Stimulated activated CD4-positive, alpha-beta T cell treated with anti-CD3 and anti-CD28 coated beads, Interleukin-2, amount 100 ng/mL, for 48 hours (primary cell): ENCODE results near the gene MRRF.
"Not testable (repeated sequence)": the region's sequence is repeated elsewhere in the genome, so short reads cannot be mapped to it uniquely, and the experiment has no call there.

Experiments
- DNase-seq, 2 donors: peaks; one replicate each; pipeline ENCODE4 v3.0.0-alpha.2; 2020

Gene MRRF

DNA sequence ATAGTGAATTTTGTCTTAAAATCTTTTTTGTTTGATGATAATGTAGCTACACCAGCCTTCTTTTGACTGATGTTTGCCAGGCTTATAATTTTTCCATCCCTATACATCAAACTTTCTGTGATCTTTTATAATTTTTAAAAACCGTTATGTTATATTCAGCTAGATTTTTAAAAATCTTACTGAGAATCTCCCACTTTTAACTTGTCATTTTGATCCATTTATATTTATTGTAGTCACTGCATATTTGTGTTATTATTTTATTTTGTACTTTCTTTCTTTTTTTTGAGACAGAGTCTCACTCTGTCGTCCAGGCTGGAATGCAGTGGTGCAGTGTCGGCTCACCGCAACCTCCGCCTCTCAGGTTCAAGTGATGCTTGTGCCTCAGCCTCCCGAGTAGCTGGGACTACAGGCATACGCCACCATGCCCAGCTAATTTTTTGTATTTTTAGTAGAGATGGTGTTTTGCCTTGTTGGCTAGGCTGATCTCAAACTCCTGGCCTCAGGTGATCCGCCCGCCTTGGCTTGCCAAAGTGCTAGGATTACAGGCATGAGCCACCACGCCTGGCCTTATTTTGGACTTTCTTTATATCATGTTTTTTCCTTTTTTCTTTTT, 12.7 kb downstream of the MRRF start:
- DNase-seq, result no peak

- no peak for DNase-seq
Measured at GRCh38 chr9:122281368-122281767, 16.7 kb downstream of the MRRF start.

DNA sequence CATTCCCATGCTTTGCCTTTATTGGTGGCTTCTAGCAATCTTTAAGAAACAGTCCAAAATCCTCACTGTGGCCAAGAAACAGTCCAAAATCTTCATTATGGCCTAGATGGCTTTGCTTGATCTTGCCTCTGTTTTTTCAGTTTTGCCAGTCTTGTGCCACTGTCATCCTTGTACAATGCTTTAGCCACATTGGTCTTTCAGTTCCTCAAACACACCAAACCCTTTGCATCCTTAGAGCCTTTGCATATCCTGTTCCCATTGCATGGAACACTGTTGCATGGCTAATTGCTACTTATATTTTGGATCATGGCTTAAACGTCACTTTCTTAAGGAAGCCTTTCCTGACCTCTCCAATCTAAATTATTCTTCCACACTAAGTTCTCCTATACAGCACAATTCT, 22.1 kb downstream of the MRRF start:
- DNase-seq, result no peak

DNA sequence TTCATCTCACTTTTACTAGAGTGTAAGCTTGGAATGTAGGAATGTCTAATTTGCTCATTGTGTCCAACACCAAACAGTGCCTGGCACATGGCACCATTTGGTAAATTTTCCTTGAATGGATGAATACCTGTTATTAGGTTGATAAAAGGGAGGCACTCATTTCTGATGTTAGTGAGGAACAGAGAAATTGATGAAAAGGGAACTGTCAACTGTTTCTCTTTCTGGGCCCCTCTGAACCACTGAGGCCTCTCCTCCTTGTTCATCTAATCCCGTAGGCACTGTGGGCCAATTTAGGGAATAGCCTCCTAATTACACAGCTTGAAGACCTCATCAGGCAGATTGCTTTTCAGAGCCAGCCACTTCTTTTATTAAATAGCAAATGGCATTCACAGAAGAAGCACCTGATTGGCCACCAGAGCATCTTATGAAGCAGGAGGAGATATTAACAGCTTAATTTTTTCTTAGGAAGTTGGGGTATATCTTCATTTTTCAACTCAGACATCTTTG, 22.6 kb downstream of the MRRF start:
- DNase-seq, result no peak

- no peak for DNase-seq
Measured at GRCh38 chr9:122291458-122291857, 26.8 kb downstream of the MRRF start.

DNA sequence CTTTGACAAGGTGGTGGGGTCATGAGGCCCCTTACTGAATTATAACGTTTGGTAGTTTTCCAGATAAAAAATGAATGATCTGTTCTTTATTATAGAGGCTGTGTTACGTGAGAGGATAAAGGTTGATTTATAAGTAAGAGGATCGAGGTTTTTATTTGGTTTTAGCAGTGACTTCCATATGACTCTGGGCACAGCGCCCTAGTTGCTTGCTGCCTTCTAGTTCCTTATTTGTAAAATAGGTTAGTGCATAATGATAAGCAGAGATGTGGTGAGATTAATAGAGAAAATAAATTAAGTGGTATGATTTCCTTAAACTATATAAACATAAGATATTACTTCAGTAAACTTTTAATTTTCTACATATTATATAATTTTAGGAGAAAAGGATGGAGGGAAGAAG, 29.8 kb downstream of the MRRF start:
- DNase-seq, result no peak

- no peak for DNase-seq
Measured at GRCh38 chr9:122297512-122297911, 32.8 kb downstream of the MRRF start.

DNA sequence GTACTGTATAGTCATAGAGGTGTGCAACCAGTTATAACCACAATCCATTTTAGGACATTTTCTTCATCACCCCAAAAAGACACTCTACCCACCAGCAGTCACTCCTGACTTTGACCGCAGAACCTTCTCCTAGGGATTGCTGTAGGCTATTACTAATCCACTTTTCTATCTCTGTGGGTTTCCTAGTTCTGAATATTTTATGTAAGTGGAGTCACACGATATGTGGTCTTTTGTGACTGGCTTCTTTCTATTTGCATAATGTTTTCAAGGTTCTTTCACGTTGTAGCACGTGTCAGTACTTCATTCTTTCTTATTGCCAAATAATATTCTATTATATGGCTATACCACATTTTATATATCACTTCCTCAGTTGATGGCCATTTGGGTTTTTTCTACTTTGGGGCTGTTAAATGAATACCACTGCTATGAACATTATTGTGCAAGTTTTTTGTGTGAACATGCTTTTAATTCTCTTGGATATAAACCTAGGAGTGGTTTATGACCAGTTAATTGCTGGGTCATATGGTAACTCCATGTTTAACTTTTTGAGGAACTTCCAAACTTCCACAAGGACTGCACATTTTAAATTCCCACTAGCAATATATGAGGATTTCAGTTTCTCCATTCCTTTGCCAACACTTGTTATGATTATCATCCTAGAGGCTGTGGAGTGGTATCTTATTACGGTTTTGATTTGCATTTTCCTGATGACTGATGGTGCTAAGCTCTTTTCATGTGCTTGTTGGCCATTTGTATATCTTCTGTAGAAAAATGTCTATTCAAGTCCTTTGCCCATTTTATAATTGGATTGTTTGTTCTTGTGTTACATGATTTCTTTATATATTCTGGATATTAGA, 37.8 kb downstream of the MRRF start:
- no peak for DNase-seq

GRCh38 chr9:122307061-122307460, 42.4 kb downstream of the MRRF start:
- no peak for DNase-seq

DNA sequence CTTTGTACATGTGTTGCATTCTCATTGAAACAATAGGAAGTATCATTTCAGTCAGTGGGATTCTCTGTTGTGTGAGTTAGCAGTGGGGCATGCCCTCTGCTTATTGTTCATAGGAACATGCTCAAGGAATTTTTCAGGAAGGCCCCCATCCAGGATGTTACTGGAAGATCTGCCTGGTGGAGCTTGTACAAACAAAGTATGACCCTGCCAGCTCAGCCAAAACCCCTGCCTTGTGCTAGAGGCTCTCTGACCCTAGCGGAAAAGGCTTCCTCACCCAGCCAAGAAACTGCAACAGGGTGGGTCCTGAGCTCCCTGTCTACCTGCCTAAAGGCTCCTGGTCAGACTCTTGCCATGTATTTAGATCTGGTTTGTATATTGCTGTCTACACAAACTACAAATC, 43.2 kb downstream of the MRRF start:
- DNase-seq, result no peak

- no peak for DNase-seq
Measured at GRCh38 chr9:122309861-122310260, 45.2 kb downstream of the MRRF start.

DNA sequence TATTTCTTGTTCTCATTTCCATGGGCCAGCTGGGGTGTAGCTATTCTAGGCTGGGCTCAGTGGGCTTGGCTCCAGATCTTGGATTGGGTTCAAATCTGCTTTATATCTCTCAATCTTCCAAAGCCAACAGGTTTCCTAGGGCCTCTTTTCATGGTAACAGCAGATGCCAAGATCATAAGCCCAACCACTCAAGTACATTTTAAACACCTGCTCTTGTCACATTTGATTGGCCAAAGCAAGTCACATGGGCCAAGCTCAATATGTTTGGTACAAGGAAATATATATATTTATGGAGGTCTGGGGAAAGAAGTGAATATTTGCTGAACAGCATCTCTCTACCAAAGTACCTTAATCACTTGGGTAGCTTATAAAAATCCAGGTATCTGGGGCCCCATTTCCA, 49.5 kb downstream of the MRRF start:
- DNase-seq, result no peak

DNA sequence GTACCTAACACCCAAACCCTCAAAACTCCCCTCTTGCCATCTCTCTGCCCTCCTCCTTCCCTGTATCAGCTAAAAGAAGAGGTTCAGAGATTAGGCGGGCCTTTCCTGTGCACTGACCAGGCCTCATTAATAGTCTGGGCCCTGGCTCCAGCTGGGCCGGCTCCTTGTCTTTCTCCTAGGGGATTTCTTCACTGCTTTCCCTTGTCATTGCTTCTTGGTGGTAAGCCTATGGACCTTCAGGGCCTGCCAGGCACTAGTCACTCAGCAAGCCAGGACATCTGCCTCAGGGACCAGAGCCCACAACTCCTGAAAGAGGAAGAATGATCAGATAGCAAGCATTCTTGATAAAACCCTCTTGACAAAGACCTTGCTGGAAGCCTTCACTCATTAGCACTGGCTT, 50.9 kb downstream of the MRRF start:
- no peak for DNase-seq

GRCh38 chr9:122318284-122318683, 53.6 kb downstream of the MRRF start:
- no peak for DNase-seq

GRCh38 chr9:122320413-122320881, 55.8 kb downstream of the MRRF start:
- no peak for DNase-seq

DNA sequence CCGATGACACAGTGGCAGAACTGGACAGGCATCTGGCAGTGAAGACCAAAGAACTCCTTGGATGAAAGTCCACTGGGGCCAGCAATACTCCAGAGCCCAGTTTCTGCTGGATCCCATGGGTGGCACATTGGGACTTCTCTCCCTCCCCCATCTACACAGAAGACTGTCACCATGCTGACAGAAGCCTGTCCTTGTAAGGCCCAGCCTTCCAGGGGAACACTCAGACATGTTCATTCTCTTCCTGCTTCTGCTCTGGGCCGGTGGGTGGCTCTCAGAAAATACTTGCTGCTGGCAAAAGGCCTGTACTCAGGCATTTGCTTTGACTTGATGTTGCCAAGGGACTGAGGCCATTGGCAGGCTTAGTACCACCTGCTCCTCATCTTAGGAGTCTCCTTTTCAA, 57.9 kb downstream of the MRRF start:
- DNase-seq, result no peak

DNA sequence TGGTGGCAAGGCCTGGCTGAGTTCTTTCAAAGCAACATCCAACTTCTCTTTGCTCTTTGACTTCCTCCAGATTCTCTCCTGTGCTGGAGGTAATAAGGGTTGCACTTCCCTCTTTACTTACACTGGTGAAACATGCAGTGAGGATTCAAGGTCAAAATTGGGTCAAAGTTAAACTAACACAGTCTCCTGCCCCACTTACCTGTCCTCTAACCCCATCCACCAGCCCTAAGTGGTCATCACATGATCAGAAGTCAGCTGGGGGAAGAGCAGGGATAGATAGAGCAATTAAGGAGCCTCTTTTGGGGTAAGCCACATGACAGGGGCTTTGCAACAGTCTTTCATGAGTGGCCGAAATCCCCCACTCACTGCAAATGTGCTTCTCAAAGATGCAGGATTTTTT, 60.0 kb downstream of the MRRF start:
- DNase-seq, result not testable (repeated sequence)

- no peak for DNase-seq
Measured at GRCh38 chr9:122325124-122325523, 60.4 kb downstream of the MRRF start.

DNA sequence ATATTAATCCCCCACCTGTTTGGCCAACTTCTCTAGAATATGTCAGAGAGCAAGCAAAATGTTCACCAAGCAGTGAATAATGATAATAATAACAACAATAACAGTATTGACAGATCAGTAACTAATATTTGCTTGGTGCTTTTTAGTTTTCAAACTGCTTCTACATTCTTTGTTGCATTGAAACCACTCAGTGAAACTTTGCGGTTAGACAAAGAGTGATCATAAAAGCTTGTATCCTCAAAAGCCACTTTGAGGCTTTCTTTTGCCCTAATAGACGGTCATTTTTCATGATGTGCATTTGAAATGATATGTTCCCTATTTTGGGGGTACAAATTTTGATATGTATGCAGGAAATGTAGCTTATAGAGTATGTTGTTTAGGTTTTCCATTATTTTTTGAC, 62.5 kb downstream of the MRRF start:
- no peak for DNase-seq

- DNase-seq, result no peak
Measured at GRCh38 chr9:122329597-122329996, 64.9 kb downstream of the MRRF start.

- not testable (repeated sequence) for DNase-seq
Measured at GRCh38 chr9:122330466-122330865, 65.8 kb downstream of the MRRF start.

DNA sequence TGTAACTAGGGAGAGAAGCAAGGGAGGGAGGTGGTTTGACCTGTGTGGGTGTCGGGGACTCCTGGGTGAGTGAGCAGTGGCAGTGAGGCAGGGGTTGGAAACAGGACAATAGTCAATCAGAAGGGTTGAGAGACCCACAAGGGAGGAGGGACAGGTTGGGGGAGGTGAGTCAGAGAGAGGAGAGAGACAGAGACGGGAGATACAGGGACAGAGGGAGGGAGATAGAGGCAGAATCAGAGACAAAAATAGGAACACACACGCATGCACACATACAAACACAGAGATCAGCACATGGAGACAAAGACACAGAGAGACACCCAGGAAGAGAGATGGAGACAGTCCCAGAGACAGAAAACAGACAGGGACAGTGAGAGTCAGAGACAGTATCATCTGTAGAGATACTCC, 66.8 kb downstream of the MRRF start:
- DNase-seq, result no peak

GRCh38 chr9:122332083-122332482, 67.4 kb downstream of the MRRF start:
- no peak for DNase-seq

GRCh38 chr9:122332644-122333043, 68.0 kb downstream of the MRRF start:
- DNase-seq, result no peak
